Bronchial epithelial cell (primary cell): Measurements from ENCODE around the gene IL6R. TPM values are rescaled to one million over a fixed set of nuclear protein-coding genes. Genes with fewer than 3 reads are reported as not detected.

Source experiments
- DNase-seq: peaks from one replicate; pipeline ENCODE4 v3.0.0-alpha.2; 2010; ENCODE audit warnings: low read depth
- FAIRE-seq: peaks from 2 replicates; lab custom pipeline; 2011; peaks lifted over from hg19 to GRCh38; lab: Jason Lieb, UNC
- H3K27me3 ChIP-seq: 2 replicates; pipeline ENCODE4 v1.5.1; 2011; ENCODE audit warnings: low read length; ENCODE audit not compliant: control insufficient read depth, insufficient read depth
- H3K36me3 ChIP-seq: 2 replicates; pipeline ENCODE4 v1.5.1; 2011; ENCODE audit warnings: low read length; ENCODE audit not compliant: control insufficient read depth, insufficient read depth
- H3K4me3 ChIP-seq: 2 replicates; pipeline ENCODE4 v1.5.1; 2011; ENCODE audit warnings: mild to moderate bottlenecking, low read depth, low read length, control low read depth
- CTCF ChIP-seq: IDR thresholded peaks from 2 replicates; pipeline ENCODE4 v1.5.1; 2011; ENCODE audit warnings: mild to moderate bottlenecking, moderate library complexity, low read length, control low read depth, inconsistent platforms; ENCODE audit not compliant: insufficient read depth, severe bottlenecking
- total RNA-seq: library from RNA; depleted of rRNA; stranded (reverse); fragments of >200 nt; gene quantifications from 2 replicates; pipeline ENCODE4 v1.2.1, GENCODE V29; 2014

IL6R gene
- total RNA-seq, 1 donor from 2014 or later: 47.9 TPM

- no peak for DNase-seq
- TF ChIP-seq CTCF: no peak
- peaks cover 2% of the 10 kb centered on the region for H3K27me3 ChIP-seq
- H3K36me3 ChIP-seq: peaks cover 17% of the 10 kb centered on the region
- FAIRE-seq: no peak
- peak overlapping the region; percentile 97 for H3K4me3 ChIP-seq
These were observed 3.1 kb downstream of the IL6R start for GRCh38 chr1:154408174-154408777.

- FAIRE-seq (no peak), DNase-seq (no peak)
- Histone ChIP-seq H3K36me3 (peaks cover 19% of the 10 kb centered on the region), H3K4me3 (no peak overlapping the region), H3K27me3 (no peaks in the 10 kb centered on the region)
- no peak for TF ChIP-seq CTCF
These were observed 5.2 kb downstream of the IL6R start for GRCh38 chr1:154410185-154410827.

GRCh38 chr1:154411525-154411924 is 6.4 kb downstream of the IL6R start:
- no peaks in the 10 kb centered on the region for H3K27me3 ChIP-seq
- no peak for DNase-seq
- H3K4me3 ChIP-seq: no peak overlapping the region
- no peak for FAIRE-seq
- TF ChIP-seq CTCF: no peak
- H3K36me3 ChIP-seq: peaks cover 19% of the 10 kb centered on the region

GRCh38 chr1:154413177-154413783 is 8.1 kb downstream of the IL6R start:
- no peak for DNase-seq
- no peak for TF ChIP-seq CTCF
- no peak for FAIRE-seq
- H3K36me3 ChIP-seq: peaks cover 19% of the 10 kb centered on the region
- H3K4me3 ChIP-seq: no peak overlapping the region
- no peaks in the 10 kb centered on the region for H3K27me3 ChIP-seq

GRCh38 chr1:154414606-154415005 is 9.5 kb downstream of the IL6R start:
- no peak for FAIRE-seq
- H3K4me3 ChIP-seq: no peak overlapping the region
- no peak for TF ChIP-seq CTCF
- H3K27me3 ChIP-seq: no peaks in the 10 kb centered on the region
- no peak for DNase-seq
- peaks cover 15% of the 10 kb centered on the region for H3K36me3 ChIP-seq
